Panc1 (cell line): ENCODE measurements around the gene RPH3AL. TPM values are rescaled to one million over a fixed set of nuclear protein-coding genes. Genes with fewer than 3 reads are reported as not detected.

ENCODE experiments used
- ATAC-seq: fragments of 200-7000 bp; cut with Tn5 transposase; 2 replicates; pipeline ENCODE4 v1.9.1; 2020; ENCODE audit warnings: mild to moderate bottlenecking, moderate library complexity
- BruUV-seq: library from RNA; stranded (reverse); fragments of 400-500 nt; replicated peaks from 2 replicates; lab custom pipeline; 2021; lab: Mats Ljungman, UMichigan
- CTCF ChIA-PET: fragments of 300-600 bp; sonication (Branson Sonifier 250); formaldehyde crosslinking; loops from one replicate; lab custom pipeline; 2022; ENCODE audit warnings: antibody characterized with exemption; lab: Charles Lee
- POLR2A ChIA-PET: fragments of 300-600 bp; sonication (Branson Sonifier 250); formaldehyde crosslinking; loops from one replicate; lab custom pipeline; 2022; ENCODE audit warnings: antibody characterized with exemption; lab: Charles Lee
- DNase-seq: peaks from one replicate; pipeline ENCODE4 v3.0.0-alpha.2; 2010; ENCODE audit warnings: low read depth, low spot score
- H3K27ac ChIP-seq: 2 replicates; pipeline ENCODE4 v1.5.1; 2011; ENCODE audit warnings: mild to moderate bottlenecking, low read length, inconsistent platforms
- H3K27me3 ChIP-seq: fragments of 200-500 bp; sonication (Bioruptor generic); 2 replicates; pipeline ENCODE4 v1.6.0; 2014; ENCODE audit warnings: low read length, inconsistent platforms; ENCODE audit not compliant: control insufficient read depth, insufficient read depth
- H3K36me3 ChIP-seq: fragments of 200-500 bp; sonication (Bioruptor generic); 2 replicates; pipeline ENCODE4 v1.5.1; 2014; ENCODE audit warnings: inconsistent platforms, mild to moderate bottlenecking, low read length, moderate library complexity; ENCODE audit not compliant: control insufficient read depth, insufficient read depth
- H3K4me1 ChIP-seq: 2 replicates; pipeline ENCODE4 v1.5.1; 2011; ENCODE audit warnings: inconsistent platforms, mild to moderate bottlenecking, low read length, moderate library complexity; ENCODE audit not compliant: control insufficient read depth, insufficient read depth
- H3K4me3 ChIP-seq, 2 experiments: 2 replicates each; pipeline ENCODE4 v1.5.1; 2011 to 2012; ENCODE audit warnings: low read depth in 2 of 2, low read length in 2 of 2, mild to moderate bottlenecking in 2 of 2, inconsistent platforms in 1 of 2, moderate library complexity in 1 of 2
- H3K9me3 ChIP-seq: fragments of 200-500 bp; sonication (Bioruptor generic); 2 replicates; pipeline ENCODE4 v1.5.1; 2014; ENCODE audit warnings: low read depth, mild to moderate bottlenecking, inconsistent platforms, low read length, moderate library complexity; ENCODE audit not compliant: control insufficient read depth, insufficient read depth
- POLR2AphosphoS5 ChIP-seq: IDR thresholded peaks from 2 replicates; pipeline ENCODE4 v1.6.1; 2012; ENCODE audit warnings: mild to moderate bottlenecking, low read depth, low read length, moderate library complexity
- SIN3A ChIP-seq: IDR thresholded peaks from 2 replicates; pipeline ENCODE4 v1.6.1; 2012; ENCODE audit warnings: low read depth, mild to moderate bottlenecking, low read length, moderate library complexity, borderline replicate concordance; ENCODE audit not compliant: insufficient read depth
- TCF7L2 ChIP-seq: IDR thresholded peaks from 2 replicates; pipeline ENCODE4 v1.6.1; 2011; ENCODE audit warnings: mild to moderate bottlenecking, low read depth, low read length, inconsistent platforms
- in situ Hi-C: cut with HindIII; loops from 2 replicates; pipeline ENCODE4 v1.10.0; 2016; ENCODE audit warnings: low sequenced_read_pairs, low pct_unique_long_range_greater_than_20kb
- intact Hi-C: fragments of 100-400 bp; cut with micrococcal nuclease; formaldehyde crosslinking; loops from one replicate; pipeline ENCODE4 v1.10.0; 2022; ENCODE audit not compliant: unreplicated experiment
- total RNA-seq: library from RNA; stranded (reverse); gene quantifications from one replicate; pipeline ENCODE4 v1.2.1, GENCODE V29; 2021; ENCODE audit not compliant: unreplicated experiment
- TF ChIP-seq, protein P1 (sequence below): fragments of 450-650 bp; IDR thresholded peaks from 2 replicates; pipeline ENCODE4 v1.5.1; 2017; ENCODE audit warnings: mild to moderate bottlenecking
- TF ChIP-seq, protein P2 (sequence below), 2 experiments: IDR thresholded peaks; 2 replicates each; pipeline ENCODE4 v1.6.1; 2011 to 2012; ENCODE audit warnings: low read depth in 2 of 2, control low read depth in 1 of 2, low read length in 1 of 2, mild to moderate bottlenecking in 1 of 2, moderate library complexity in 1 of 2; ENCODE audit not compliant: insufficient read depth in 1 of 2

The RPH3AL gene
- total RNA-seq, 1 experiment from 2014 or later = 2.2 TPM

DNA sequence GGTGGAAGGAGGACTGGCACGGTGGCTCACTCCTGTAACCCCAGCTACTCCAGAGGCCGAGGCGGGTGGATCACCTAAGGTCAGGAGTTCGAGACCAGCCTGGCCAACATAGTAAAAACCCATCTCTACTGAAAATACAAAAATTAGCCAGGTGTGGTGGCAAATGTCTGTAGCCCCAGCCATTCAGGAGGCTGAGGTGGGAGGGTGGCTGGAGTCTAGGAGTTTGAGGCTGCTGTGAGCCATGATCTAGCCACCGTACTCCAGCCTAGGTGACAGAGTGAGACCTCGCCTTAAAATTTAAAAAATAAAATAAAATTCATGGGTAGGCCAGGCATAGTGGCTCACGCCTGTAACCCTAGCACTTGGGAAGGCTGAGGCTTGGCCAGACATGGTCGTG lies 1.2 kb upstream of the RPH3AL start:
- intact Hi-C loops (no loop called here), in situ Hi-C loops (no loop called here)
- no TSS peak for BruUV-seq
- Histone ChIP-seq H3K4me1 (peaks cover 6% of the 10 kb centered on the region; the same call in 1 of the 2 replicates), H3K9me3 (no peaks in the 10 kb centered on the region), H3K36me3 (no peaks in the 10 kb centered on the region), H3K27me3 (no peaks in the 10 kb centered on the region), H3K27ac (no peak overlapping the region), H3K4me3 (no peak overlapping the region)
- TF ChIP-seq TCF7L2 (no peak), POLR2AphosphoS5 (no peak), SIN3A (no peak)
- TF ChIP-seq, protein P1, sequence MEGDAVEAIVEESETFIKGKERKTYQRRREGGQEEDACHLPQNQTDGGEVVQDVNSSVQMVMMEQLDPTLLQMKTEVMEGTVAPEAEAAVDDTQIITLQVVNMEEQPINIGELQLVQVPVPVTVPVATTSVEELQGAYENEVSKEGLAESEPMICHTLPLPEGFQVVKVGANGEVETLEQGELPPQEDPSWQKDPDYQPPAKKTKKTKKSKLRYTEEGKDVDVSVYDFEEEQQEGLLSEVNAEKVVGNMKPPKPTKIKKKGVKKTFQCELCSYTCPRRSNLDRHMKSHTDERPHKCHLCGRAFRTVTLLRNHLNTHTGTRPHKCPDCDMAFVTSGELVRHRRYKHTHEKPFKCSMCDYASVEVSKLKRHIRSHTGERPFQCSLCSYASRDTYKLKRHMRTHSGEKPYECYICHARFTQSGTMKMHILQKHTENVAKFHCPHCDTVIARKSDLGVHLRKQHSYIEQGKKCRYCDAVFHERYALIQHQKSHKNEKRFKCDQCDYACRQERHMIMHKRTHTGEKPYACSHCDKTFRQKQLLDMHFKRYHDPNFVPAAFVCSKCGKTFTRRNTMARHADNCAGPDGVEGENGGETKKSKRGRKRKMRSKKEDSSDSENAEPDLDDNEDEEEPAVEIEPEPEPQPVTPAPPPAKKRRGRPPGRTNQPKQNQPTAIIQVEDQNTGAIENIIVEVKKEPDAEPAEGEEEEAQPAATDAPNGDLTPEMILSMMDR = no peak
- TF ChIP-seq, protein P2, sequence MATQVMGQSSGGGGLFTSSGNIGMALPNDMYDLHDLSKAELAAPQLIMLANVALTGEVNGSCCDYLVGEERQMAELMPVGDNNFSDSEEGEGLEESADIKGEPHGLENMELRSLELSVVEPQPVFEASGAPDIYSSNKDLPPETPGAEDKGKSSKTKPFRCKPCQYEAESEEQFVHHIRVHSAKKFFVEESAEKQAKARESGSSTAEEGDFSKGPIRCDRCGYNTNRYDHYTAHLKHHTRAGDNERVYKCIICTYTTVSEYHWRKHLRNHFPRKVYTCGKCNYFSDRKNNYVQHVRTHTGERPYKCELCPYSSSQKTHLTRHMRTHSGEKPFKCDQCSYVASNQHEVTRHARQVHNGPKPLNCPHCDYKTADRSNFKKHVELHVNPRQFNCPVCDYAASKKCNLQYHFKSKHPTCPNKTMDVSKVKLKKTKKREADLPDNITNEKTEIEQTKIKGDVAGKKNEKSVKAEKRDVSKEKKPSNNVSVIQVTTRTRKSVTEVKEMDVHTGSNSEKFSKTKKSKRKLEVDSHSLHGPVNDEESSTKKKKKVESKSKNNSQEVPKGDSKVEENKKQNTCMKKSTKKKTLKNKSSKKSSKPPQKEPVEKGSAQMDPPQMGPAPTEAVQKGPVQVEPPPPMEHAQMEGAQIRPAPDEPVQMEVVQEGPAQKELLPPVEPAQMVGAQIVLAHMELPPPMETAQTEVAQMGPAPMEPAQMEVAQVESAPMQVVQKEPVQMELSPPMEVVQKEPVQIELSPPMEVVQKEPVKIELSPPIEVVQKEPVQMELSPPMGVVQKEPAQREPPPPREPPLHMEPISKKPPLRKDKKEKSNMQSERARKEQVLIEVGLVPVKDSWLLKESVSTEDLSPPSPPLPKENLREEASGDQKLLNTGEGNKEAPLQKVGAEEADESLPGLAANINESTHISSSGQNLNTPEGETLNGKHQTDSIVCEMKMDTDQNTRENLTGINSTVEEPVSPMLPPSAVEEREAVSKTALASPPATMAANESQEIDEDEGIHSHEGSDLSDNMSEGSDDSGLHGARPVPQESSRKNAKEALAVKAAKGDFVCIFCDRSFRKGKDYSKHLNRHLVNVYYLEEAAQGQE (IDR thresholded peaks at IDR 0.05; ENCODE audit: insufficient read depth in 1 of 2, low read depth in 2 of 2, low read length in 1 of 2) = no peak
- no peak for ATAC-seq
- POLR2A ChIA-PET = no interaction called here
- DNase-seq = no peak
- CTCF ChIA-PET = no interaction called here

DNA sequence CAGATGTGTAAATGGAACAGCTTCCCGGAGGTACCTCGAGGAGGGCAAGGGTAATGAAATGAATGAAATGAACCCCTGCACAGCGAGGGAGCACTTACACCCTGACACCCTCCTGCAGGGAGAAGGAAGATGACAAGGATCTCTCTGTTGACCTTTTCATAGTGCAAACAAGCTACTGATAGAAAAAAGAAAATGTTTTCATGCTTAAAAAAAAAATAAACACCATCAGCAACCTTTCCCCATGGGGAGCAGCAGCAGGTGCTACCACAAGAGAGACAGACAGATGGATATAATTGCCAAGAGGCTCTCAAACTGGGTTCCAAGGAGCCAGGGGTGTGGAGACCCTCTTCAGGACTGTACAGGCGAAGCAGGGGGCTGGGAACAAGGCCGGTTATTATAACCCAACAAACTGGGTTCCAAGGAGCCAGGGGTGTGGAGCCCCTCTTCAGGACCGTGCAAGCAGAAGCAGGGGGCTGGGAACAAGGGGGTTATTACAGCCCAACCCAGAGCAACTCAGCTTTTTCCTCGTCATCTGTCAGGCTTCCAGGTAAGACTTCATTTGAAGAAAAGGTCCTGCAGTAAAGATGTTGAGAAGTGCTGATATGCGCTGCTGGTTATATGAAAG lies 718 bp upstream of the RPH3AL start:
- H3K4me3 ChIP-seq = no peak overlapping the region
- H3K9me3 ChIP-seq = no peaks in the 10 kb centered on the region
- DNase-seq = no peak
- intact Hi-C loops (no loop called here), in situ Hi-C loops (no loop called here)
- ChIA-PET CTCF (no interaction called here), POLR2A (no interaction called here)
- H3K4me1 ChIP-seq = peaks cover 6% of the 10 kb centered on the region; the same call in 1 of the 2 replicates
- ATAC-seq = no peak
- H3K36me3 ChIP-seq = no peaks in the 10 kb centered on the region
- TF ChIP-seq, protein P1 = no peak
- H3K27ac ChIP-seq = no peak overlapping the region; the same call in 1 of the 2 replicates
- H3K27me3 ChIP-seq = no peaks in the 10 kb centered on the region
- no TSS peak for BruUV-seq
